ENCODE measurements around the gene CBFA2T3. TPM values are rescaled to one million over a fixed set of nuclear protein-coding genes. Genes with fewer than 3 reads are reported as not detected.

Gene CBFA2T3
- total RNA-seq = 10 to 100 TPM; 10.5 to 59.8 (median 56.3) TPM
- polyA plus RNA-seq = 10 to 100 TPM in 2 of 3 donors, 1 to 10 TPM in 1; 8.4 to 25.1 (median 14.3) TPM
- long read RNA-seq, donor 1, partial matches to known transcripts = 0 of 1 reads
- long read RNA-seq, donor 1, other reads (novel, unspliced or antisense) = 0 of 1 reads
- long read RNA-seq, donor 2 = 0 reads

DNA sequence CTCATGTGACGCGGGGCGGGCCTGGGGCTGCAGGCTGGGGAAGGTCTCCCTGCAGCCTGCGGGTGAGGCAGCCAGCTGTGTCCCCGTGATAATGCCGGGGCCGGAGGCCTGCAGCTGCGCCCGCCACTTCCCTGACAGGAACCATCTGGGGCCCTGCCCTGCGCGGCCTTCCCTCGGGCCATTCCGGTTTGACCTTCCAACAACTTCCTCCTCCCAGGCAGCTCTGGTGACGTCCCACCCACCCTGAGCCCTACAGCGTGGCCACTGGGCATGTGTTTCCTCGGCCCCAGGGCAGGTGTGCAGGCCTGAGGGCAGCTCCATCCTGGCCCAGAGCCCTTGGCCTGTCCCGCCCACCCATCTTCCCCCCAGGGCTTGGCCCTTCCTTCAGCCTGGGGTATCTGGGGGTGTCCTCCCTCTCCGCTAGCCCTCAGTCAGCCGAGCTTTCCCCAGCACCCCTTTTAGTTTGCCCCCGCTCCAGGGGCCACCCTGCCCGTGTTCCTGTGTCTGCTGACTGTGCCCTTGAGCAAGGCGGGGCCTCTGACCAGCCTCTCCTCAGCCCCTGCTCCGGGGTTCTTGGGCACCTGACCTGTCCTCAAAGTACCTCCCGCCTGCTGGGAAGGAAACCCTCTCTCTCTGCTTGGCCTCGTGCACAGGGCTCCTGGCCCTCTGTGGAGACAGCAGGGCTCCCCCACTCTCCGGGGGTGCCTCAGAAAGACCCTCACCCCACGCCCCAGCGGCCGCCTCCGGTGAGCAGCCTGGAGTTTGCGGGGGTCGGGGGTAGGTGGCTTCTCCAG, at the start of gene CBFA2T3:
CBFA2T3 (minus strand) TSS at position 190 of the 794 bp plus-strand sequence. CDS start 400 bp downstream, outside the sequence.
- Histone ChIP-seq H3K27me3 (replicated peaks in 1 of 7) (peaks cover 0 to 32% (median 0%) of the 10 kb centered on the region in 7 donors), H3K9me3 (no peaks in the 10 kb centered on the region), H3K36me3 (no peaks in the 10 kb centered on the region), H3K27ac (peak within 1 kb of the TSS; percentile 68 to 87 (median 83)), H3K4me1 (peaks cover 52 to 85% (median 79%) of the 10 kb centered on the region in 6 donors), H3K4me3 (peak within 1 kb of the TSS; percentile 40 to 81 (median 58))
- DNase-seq = peak; percentile 96
- intact Hi-C loops (cut with DNase I; ENCODE audit: low total_unique reads) = no loop called here
- 15 to 27% (median 20%) methylated on average over 22 to 32 of the region's 32 CpGs for WGBS, 5 donors
- TF ChIP-seq POLR2A (IDR thresholded peaks at IDR 0.05) = no peak
- peak; percentile 98 to 99 (median 99) for TF ChIP-seq POLR2AphosphoS5 (IDR thresholded peaks at IDR 0.05)

DNA sequence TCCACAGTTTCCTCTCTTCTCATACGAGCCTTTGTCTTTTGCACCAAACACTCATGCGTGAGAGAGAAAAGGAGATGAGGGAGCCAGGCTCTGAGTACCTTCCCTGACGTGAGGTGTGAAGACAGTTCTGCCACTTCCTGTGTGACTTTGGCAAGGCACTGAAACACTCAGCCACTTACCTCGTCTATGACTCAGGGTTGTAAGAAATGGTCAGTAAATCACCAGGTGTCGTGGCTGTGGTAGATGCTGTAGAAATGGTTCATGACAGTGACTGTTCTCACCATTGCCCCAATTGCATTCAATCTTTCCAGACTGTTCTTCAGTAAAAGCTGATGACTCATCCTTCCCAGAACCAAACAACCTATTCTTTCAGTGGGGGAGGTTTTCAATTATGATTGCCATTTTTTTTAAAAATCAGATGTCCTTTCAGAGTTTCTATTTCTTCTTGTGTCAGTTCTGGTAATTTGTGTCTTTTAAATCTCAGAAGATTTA, 49.2 kb upstream of the CBFA2T3 start:
- no peak overlapping the region for H3K27ac ChIP-seq
- H3K9me3 ChIP-seq = peaks cover 0 to 28% (median 21%) of the 10 kb centered on the region in 8 donors
- intact Hi-C loops (cut with DNase I; ENCODE audit: low total_unique reads) = no loop called here
- TF ChIP-seq POLR2A (IDR thresholded peaks at IDR 0.05) (no peak), POLR2AphosphoS5 (IDR thresholded peaks at IDR 0.05) (peak in 1 of 3 donors; percentile 18), CTCF (IDR thresholded peaks at IDR 0.05 in 8 of 11, conservative IDR thresholded peaks at IDR 0.05 in 3 of 11) (no peak)
- peak; percentile 40 for DNase-seq
- H3K36me3 ChIP-seq = no peaks in the 10 kb centered on the region
- H3K27me3 ChIP-seq (replicated peaks in 1 of 7) = peaks cover 0 to 23% (median 0%) of the 10 kb centered on the region in 7 donors
- peaks cover 0 to 5% (median 3%) of the 10 kb centered on the region in 6 donors for H3K4me1 ChIP-seq
- H3K4me3 ChIP-seq = no peak overlapping the region
- 39 to 53% (median 45%) methylated on average over 5 of the region's 5 CpGs for WGBS, 5 donors

- peaks cover 0 to 25% (median 0%) of the 10 kb centered on the region in 7 donors for H3K27me3 ChIP-seq (replicated peaks in 1 of 7)
- H3K4me3 ChIP-seq = no peak overlapping the region
- H3K9me3 ChIP-seq = peaks cover 0 to 25% (median 19%) of the 10 kb centered on the region in 8 donors
- 85 to 95% (median 93%) methylated on average over 4 of the region's 4 CpGs for WGBS, 5 donors
- H3K4me1 ChIP-seq = peaks cover 0 to 4% (median 0%) of the 10 kb centered on the region in 6 donors
- DNase-seq = peak; percentile 31
- peak overlapping the region in 2 of 8 donors; percentile 1 to 13 for H3K27ac ChIP-seq
- TF ChIP-seq POLR2A (IDR thresholded peaks at IDR 0.05) = no peak
- no peak for TF ChIP-seq CTCF (IDR thresholded peaks at IDR 0.05 in 8 of 11, conservative IDR thresholded peaks at IDR 0.05 in 3 of 11)
- no peak for TF ChIP-seq POLR2AphosphoS5 (IDR thresholded peaks at IDR 0.05)
- H3K36me3 ChIP-seq = no peaks in the 10 kb centered on the region
- intact Hi-C loops (cut with DNase I; ENCODE audit: low total_unique reads) = no loop called here
Measured at GRCh38 chr16:89025636-89026035, 48.6 kb upstream of the CBFA2T3 start.

DNA sequence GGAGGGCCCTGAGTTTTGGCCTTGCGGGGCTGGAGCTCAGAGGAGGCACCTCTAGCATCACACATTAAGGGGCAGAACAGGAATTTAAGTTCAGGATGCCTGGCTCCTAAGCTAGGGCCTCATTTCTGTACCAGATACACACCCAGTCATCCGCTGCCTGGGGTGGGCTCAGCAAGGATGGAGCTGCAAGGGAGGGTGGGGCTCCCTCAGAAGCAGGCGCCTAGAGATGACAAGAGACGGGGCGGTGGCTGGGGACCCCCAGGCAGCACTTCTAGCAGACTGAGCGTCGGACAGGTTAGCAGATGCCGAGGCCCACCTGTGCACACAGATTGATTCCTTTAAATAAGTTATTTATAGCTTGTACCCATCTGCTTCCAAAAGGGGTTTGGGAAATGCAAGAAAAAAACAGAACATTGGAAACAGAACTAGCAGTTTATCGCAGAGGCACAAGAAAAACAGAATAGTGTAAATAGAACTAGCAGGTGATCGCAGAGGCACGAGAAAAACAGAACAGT, 47.6 kb upstream of the CBFA2T3 start:
- intact Hi-C loops (cut with DNase I; ENCODE audit: low total_unique reads) = no loop called here
- peak; percentile 32 for DNase-seq
- 88 to 95% (median 90%) methylated on average over 11 of the region's 11 CpGs for WGBS, 5 donors
- H3K27ac ChIP-seq = no peak overlapping the region
- peaks cover 0 to 25% (median 19%) of the 10 kb centered on the region in 8 donors for H3K9me3 ChIP-seq
- peaks cover 0 to 31% (median 2%) of the 10 kb centered on the region in 7 donors for H3K27me3 ChIP-seq (replicated peaks in 1 of 7)
- no peak overlapping the region for H3K4me3 ChIP-seq
- TF ChIP-seq POLR2AphosphoS5 (IDR thresholded peaks at IDR 0.05) (no peak), CTCF (IDR thresholded peaks at IDR 0.05 in 8 of 11, conservative IDR thresholded peaks at IDR 0.05 in 3 of 11) (no peak), POLR2A (IDR thresholded peaks at IDR 0.05) (no peak)
- H3K4me1 ChIP-seq = peaks cover 0 to 4% (median 0%) of the 10 kb centered on the region in 6 donors
- H3K36me3 ChIP-seq = no peaks in the 10 kb centered on the region

Measured in spleen (tissue), 13 donors.